ENCODE results near the gene NKAIN4.

DNA sequence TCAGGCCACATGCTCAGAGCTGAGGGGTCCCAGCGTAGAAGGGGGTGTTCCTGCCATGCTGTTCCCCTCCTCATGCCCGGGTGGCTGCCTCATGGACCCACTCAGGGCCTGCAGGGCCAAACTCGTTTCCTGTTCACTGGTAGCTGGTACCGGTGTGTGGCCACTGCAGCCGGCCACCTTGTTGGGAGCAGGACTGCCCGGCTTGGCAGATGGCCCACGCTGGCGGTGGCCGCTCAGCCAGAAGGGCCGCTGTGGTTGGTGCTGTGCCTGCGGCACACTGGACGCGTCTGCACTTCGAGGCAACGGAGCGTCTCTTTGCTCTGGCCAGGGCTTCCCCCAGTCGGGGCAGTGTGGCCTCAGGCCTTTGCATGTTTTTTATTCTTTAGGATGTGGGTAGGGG is 28.7 kb upstream of the NKAIN4 start:
- no peak for TF ChIP-seq POLR2A (IDR thresholded peaks at IDR 0.05)
- TF ChIP-seq, protein P1, sequence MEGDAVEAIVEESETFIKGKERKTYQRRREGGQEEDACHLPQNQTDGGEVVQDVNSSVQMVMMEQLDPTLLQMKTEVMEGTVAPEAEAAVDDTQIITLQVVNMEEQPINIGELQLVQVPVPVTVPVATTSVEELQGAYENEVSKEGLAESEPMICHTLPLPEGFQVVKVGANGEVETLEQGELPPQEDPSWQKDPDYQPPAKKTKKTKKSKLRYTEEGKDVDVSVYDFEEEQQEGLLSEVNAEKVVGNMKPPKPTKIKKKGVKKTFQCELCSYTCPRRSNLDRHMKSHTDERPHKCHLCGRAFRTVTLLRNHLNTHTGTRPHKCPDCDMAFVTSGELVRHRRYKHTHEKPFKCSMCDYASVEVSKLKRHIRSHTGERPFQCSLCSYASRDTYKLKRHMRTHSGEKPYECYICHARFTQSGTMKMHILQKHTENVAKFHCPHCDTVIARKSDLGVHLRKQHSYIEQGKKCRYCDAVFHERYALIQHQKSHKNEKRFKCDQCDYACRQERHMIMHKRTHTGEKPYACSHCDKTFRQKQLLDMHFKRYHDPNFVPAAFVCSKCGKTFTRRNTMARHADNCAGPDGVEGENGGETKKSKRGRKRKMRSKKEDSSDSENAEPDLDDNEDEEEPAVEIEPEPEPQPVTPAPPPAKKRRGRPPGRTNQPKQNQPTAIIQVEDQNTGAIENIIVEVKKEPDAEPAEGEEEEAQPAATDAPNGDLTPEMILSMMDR (IDR thresholded peaks at IDR 0.05): no peak
